GM19438 (cell line): ENCODE data around the gene DIRAS1.

Experiments used
- ATAC-seq: cut with Tn5 transposase; IDR thresholded peaks from one replicate; pipeline ENCODE4 v1.9.1; 2021; ENCODE audit warnings: low read depth; ENCODE audit not compliant: unreplicated experiment

Gene DIRAS1

GRCh38 chr19:2755811-2756210 lies 34.6 kb upstream of the DIRAS1 start:
- ATAC-seq: no peak

GRCh38 chr19:2755448-2755705 lies 34.2 kb upstream of the DIRAS1 start:
- ATAC-seq: no peak

GRCh38 chr19:2754659-2755447 lies 33.7 kb upstream of the DIRAS1 start:
- ATAC-seq: no peak

- ATAC-seq: no peak
These were observed 30.3 kb upstream of the DIRAS1 start for GRCh38 chr19:2751438-2751830.

- no peak for ATAC-seq
These were observed 29.8 kb upstream of the DIRAS1 start for GRCh38 chr19:2750808-2751437.

GRCh38 chr19:2747349-2747748 lies 26.2 kb upstream of the DIRAS1 start:
- no peak for ATAC-seq

- ATAC-seq: no peak
These were observed 22.9 kb upstream of the DIRAS1 start for GRCh38 chr19:2744113-2744512.

GRCh38 chr19:2743099-2743498 lies 21.9 kb upstream of the DIRAS1 start:
- ATAC-seq: no peak

GRCh38 chr19:2740314-2740656 lies 19.1 kb upstream of the DIRAS1 start:
- ATAC-seq: no peak

GRCh38 chr19:2739602-2740313 lies 18.6 kb upstream of the DIRAS1 start, which contains the start of gene SLC39A3:
Gene SLC39A3 (minus strand): TSS chr19:2740017. CDS start chr19:2737257, 2,760 bp downstream.
- peak; percentile 92 for ATAC-seq

- ATAC-seq: no peak
These were observed 15.5 kb upstream of the DIRAS1 start for GRCh38 chr19:2736550-2737190.

- ATAC-seq: no peak
These were observed 14.2 kb upstream of the DIRAS1 start for GRCh38 chr19:2735374-2735773.

GRCh38 chr19:2734589-2735288 lies 13.6 kb upstream of the DIRAS1 start:
- no peak for ATAC-seq

- no peak for ATAC-seq
These were observed 12.9 kb upstream of the DIRAS1 start for GRCh38 chr19:2733930-2734588.

GRCh38 chr19:2732883-2733282 lies 11.7 kb upstream of the DIRAS1 start:
- ATAC-seq: no peak

- no peak for ATAC-seq
These were observed 11.1 kb upstream of the DIRAS1 start for GRCh38 chr19:2732157-2732725.

- no peak for ATAC-seq
These were observed 10.2 kb upstream of the DIRAS1 start for GRCh38 chr19:2731181-2731995.

GRCh38 chr19:2729943-2730818 lies 9.0 kb upstream of the DIRAS1 start:
- ATAC-seq: no peak
